HepG2 (cell line): Measurements from ENCODE around the gene ZNF771. TPM values are rescaled to one million over a fixed set of nuclear protein-coding genes. Genes with fewer than 3 reads are reported as not detected.

ENCODE experiments used
- CBFB ChIP-seq: sonication (generic); formaldehyde crosslinking; IDR thresholded peaks from 2 replicates; pipeline ENCODE4 v1.4.0; 2020; ENCODE audit warnings: missing genetic modification reagents
- GTF3A ChIP-seq: sonication (generic); formaldehyde crosslinking; conservative IDR thresholded peaks from 2 replicates; pipeline ENCODE4 v1.4.0; 2020; ENCODE audit warnings: mild to moderate bottlenecking, missing genetic modification reagents
- HBP1 ChIP-seq: IDR thresholded peaks from 2 replicates; pipeline ENCODE4 v1.6.1; 2016; ENCODE audit warnings: low read depth, control low read depth
- HNRNPLL ChIP-seq: fragments of 200-400 bp; formaldehyde crosslinking; IDR thresholded peaks from 2 replicates; pipeline ENCODE4 v1.6.1; 2017; ENCODE audit warnings: mild to moderate bottlenecking, low read depth, low read length; ENCODE audit not compliant: poor library complexity, severe bottlenecking
- HOXA3 ChIP-seq: sonication (generic); formaldehyde crosslinking; IDR thresholded peaks from 2 replicates; pipeline ENCODE4 v1.5.0; 2020; ENCODE audit warnings: missing genetic modification reagents
- HOXD1 ChIP-seq: sonication (generic); formaldehyde crosslinking; IDR thresholded peaks from 2 replicates; pipeline ENCODE4 v1.5.0; 2020; ENCODE audit warnings: missing genetic modification reagents
- XBP1 ChIP-seq: sonication (generic); formaldehyde crosslinking; IDR thresholded peaks from 2 replicates; pipeline ENCODE4 v1.5.0; 2020; ENCODE audit warnings: missing genetic modification reagents
- ZBTB14 ChIP-seq: sonication (generic); formaldehyde crosslinking; IDR thresholded peaks from 2 replicates; pipeline ENCODE4 v1.4.0; 2020; ENCODE audit warnings: missing genetic modification reagents
- ZKSCAN5 ChIP-seq: sonication (generic); formaldehyde crosslinking; IDR thresholded peaks from 2 replicates; pipeline ENCODE4 v1.5.1; 2020; ENCODE audit warnings: mild to moderate bottlenecking, missing genetic modification reagents
- ZNF362 ChIP-seq: sonication (generic); formaldehyde crosslinking; IDR thresholded peaks from 2 replicates; pipeline ENCODE4 v1.4.0; 2020; ENCODE audit warnings: missing genetic modification reagents, mild to moderate bottlenecking, borderline replicate concordance
- polyA plus RNA-seq, 8 experiments: library from polyadenylated mRNA; depleted of rRNA in 3 of 8; stranded (reverse) in 7 of 8; unstranded in 1 of 8; fragments of >200 nt; fragmentation: Illumina TruSeq in 4 of 8; extraction: Trizol in 4 of 8; gene quantifications; 2 replicates each; pipeline versions ENCODE4 v1.2.1 to v1.2.3, GENCODE V29; 2011 to 2016; ENCODE audit warnings: low read depth in 4 of 8, missing spikeins in 1 of 8, mixed read lengths in 1 of 8; ENCODE audit not compliant: insufficient read depth in 1 of 8
- total RNA-seq, 5 experiments: library from RNA; depleted of rRNA; stranded (reverse); fragments of >200 nt; fragmentation: Illumina TruSeq; extraction: Trizol; gene quantifications; 2 replicates each; pipeline ENCODE4 v1.2.3, GENCODE V29; 2016; ENCODE audit warnings: low read depth in 1 of 5
- TF ChIP-seq, protein P1 (sequence below): sonication (generic); formaldehyde crosslinking; IDR thresholded peaks from 2 replicates; pipeline ENCODE4 v1.4.0; 2020; ENCODE audit warnings: missing genetic modification reagents, mild to moderate bottlenecking, borderline replicate concordance
- TF ChIP-seq, protein P2 (sequence below): IDR thresholded peaks from 2 replicates; pipeline ENCODE4 v1.6.1; 2016
- TF ChIP-seq, protein P3 (sequence below): sonication (generic); formaldehyde crosslinking; IDR thresholded peaks from 2 replicates; pipeline ENCODE4 v1.8.0; 2022; ENCODE audit warnings: mild to moderate bottlenecking, missing genetic modification reagents, moderate library complexity
- TF ChIP-seq, protein P4 (sequence below): sonication (generic); formaldehyde crosslinking; IDR thresholded peaks from 2 replicates; pipeline ENCODE4 v1.4.0; 2020; ENCODE audit warnings: missing genetic modification reagents

The ZNF771 gene
- total and polyA plus RNA-seq, 2 of the 13 experiments (the other 11 are each of a cell fraction or from before 2014, with no cell fraction given): 5.0 to 11.8 TPM

DNA sequence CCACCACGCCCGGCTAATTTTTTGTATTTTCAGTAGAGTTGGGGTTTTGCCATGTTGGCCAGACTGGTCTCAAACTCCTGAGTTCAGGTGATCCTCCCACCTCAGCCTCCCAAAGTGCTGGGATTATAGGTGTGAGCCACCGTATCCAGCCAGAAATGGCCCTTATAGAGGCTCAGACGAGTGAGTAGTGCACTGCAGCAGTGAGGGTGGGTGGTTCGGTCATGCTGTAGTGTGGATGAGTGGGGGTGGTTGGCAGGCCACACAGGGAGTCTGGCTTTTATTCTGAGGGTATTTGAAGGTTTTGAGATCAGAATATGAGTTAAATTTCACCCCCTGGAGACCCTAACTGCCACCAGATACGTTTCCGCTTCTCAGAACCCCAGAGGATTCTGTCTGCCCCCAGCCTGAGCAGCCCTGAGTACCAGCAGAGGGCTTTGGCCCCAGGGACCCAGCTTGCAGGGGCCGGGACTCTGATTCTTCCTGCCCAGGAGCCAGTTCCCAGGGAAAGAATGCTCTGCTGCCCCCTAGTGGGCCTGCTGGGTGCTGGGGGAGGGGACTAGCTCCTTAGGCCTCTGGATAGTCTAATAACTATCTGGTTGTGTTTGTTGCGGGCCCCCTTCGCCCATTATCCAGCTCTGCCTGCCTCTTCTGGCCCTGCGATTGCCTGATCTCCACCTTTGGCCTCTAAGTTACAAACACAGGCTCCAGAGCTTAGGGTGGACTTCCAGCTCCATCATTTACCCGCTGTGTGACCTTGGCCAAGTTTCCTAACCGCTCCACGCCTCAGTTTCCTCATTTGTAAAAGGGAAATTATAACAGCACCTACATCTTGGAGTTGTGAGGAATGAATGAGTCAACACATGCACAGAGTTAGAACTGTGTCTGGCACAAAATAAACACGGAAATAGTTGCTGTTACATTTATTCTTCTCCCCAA is 2.0 kb downstream of the ZNF771 start (continued):
- TF ChIP-seq, protein P1, sequence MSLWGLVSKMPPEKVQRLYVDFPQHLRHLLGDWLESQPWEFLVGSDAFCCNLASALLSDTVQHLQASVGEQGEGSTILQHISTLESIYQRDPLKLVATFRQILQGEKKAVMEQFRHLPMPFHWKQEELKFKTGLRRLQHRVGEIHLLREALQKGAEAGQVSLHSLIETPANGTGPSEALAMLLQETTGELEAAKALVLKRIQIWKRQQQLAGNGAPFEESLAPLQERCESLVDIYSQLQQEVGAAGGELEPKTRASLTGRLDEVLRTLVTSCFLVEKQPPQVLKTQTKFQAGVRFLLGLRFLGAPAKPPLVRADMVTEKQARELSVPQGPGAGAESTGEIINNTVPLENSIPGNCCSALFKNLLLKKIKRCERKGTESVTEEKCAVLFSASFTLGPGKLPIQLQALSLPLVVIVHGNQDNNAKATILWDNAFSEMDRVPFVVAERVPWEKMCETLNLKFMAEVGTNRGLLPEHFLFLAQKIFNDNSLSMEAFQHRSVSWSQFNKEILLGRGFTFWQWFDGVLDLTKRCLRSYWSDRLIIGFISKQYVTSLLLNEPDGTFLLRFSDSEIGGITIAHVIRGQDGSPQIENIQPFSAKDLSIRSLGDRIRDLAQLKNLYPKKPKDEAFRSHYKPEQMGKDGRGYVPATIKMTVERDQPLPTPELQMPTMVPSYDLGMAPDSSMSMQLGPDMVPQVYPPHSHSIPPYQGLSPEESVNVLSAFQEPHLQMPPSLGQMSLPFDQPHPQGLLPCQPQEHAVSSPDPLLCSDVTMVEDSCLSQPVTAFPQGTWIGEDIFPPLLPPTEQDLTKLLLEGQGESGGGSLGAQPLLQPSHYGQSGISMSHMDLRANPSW (CRISPR knock-in tag): no peak
- TF ChIP-seq ZNF362 (CRISPR knock-in tag) (no peak; the same call in 1 of the 2 replicates), HOXA3 (CRISPR knock-in tag) (peak; percentile 73), HOXD1 (CRISPR knock-in tag) (no peak), ZBTB14 (CRISPR knock-in tag) (no peak), CBFB (CRISPR knock-in tag) (no peak; the same call in 1 of the 2 replicates), HBP1 (CRISPR knock-in tag) (no peak), ZKSCAN5 (CRISPR knock-in tag) (no peak), GTF3A (0 out of 2 replicates have a peak, but pooled peaks have one; percentile 5), HNRNPLL (no peak), XBP1 (no peak)
- TF ChIP-seq, protein P2, sequence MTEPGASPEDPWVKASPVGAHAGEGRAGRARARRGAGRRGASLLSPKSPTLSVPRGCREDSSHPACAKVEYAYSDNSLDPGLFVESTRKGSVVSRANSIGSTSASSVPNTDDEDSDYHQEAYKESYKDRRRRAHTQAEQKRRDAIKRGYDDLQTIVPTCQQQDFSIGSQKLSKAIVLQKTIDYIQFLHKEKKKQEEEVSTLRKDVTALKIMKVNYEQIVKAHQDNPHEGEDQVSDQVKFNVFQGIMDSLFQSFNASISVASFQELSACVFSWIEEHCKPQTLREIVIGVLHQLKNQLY (CRISPR knock-in tag): no peak
- TF ChIP-seq, protein P3, sequence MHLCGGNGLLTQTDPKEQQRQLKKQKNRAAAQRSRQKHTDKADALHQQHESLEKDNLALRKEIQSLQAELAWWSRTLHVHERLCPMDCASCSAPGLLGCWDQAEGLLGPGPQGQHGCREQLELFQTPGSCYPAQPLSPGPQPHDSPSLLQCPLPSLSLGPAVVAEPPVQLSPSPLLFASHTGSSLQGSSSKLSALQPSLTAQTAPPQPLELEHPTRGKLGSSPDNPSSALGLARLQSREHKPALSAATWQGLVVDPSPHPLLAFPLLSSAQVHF (CRISPR knock-in tag): no peak
- TF ChIP-seq, protein P4, sequence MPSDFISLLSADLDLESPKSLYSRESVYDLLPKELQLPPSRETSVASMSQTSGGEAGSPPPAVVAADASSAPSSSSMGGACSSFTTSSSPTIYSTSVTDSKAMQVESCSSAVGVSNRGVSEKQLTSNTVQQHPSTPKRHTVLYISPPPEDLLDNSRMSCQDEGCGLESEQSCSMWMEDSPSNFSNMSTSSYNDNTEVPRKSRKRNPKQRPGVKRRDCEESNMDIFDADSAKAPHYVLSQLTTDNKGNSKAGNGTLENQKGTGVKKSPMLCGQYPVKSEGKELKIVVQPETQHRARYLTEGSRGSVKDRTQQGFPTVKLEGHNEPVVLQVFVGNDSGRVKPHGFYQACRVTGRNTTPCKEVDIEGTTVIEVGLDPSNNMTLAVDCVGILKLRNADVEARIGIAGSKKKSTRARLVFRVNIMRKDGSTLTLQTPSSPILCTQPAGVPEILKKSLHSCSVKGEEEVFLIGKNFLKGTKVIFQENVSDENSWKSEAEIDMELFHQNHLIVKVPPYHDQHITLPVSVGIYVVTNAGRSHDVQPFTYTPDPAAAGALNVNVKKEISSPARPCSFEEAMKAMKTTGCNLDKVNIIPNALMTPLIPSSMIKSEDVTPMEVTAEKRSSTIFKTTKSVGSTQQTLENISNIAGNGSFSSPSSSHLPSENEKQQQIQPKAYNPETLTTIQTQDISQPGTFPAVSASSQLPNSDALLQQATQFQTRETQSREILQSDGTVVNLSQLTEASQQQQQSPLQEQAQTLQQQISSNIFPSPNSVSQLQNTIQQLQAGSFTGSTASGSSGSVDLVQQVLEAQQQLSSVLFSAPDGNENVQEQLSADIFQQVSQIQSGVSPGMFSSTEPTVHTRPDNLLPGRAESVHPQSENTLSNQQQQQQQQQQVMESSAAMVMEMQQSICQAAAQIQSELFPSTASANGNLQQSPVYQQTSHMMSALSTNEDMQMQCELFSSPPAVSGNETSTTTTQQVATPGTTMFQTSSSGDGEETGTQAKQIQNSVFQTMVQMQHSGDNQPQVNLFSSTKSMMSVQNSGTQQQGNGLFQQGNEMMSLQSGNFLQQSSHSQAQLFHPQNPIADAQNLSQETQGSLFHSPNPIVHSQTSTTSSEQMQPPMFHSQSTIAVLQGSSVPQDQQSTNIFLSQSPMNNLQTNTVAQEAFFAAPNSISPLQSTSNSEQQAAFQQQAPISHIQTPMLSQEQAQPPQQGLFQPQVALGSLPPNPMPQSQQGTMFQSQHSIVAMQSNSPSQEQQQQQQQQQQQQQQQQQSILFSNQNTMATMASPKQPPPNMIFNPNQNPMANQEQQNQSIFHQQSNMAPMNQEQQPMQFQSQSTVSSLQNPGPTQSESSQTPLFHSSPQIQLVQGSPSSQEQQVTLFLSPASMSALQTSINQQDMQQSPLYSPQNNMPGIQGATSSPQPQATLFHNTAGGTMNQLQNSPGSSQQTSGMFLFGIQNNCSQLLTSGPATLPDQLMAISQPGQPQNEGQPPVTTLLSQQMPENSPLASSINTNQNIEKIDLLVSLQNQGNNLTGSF (CRISPR knock-in tag): no peak
